Middle frontal gyrus (tissue), 1 donor: ENCODE data around the gene MRGPRX2.

Source experiments
- DNase-seq: peaks from one replicate; pipeline ENCODE4 v3.0.0-alpha.2; 2015; ENCODE audit warnings: low spot score; ENCODE audit errors: extremely low spot score

MRGPRX2 gene

DNA sequence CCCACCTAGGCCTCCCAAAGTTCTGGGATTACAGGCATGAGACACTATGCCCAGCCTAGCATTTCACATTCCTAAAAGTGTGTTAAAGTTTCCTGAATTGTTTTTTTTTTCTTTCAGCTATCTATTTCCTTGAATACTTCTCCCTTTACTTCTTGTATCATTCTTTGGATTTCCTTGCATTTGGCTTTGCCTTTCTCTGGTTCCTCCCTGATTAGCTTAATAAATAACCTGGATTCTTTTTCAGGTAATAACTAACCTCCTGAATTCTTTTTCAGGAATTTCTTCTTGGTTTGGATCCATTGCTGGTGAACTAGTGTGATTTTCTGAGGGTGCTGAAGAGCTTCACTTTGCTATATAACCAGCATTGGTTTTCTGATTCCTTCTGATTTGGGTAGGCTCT is 47.9 kb downstream of the MRGPRX2 start:
- DNase-seq = no peak
